HG03520 (cell line): ENCODE measurements around the gene ZNF860.
"Not testable (repeated sequence)": the region's sequence is repeated elsewhere in the genome, so short reads cannot be mapped to it uniquely, and the experiment has no call there.

ENCODE experiments used
- ATAC-seq: cut with Tn5 transposase; IDR thresholded peaks from one replicate; pipeline ENCODE4 v1.9.1; 2021; ENCODE audit warnings: mild to moderate bottlenecking, moderate library complexity; ENCODE audit not compliant: unreplicated experiment

Gene ZNF860

GRCh38 chr3:31995026-31995425, 13.5 kb downstream of the ZNF860 start:
- not testable (repeated sequence) for ATAC-seq

GRCh38 chr3:31996195-31996594, 14.6 kb downstream of the ZNF860 start:
- peak; percentile 61 for ATAC-seq

DNA sequence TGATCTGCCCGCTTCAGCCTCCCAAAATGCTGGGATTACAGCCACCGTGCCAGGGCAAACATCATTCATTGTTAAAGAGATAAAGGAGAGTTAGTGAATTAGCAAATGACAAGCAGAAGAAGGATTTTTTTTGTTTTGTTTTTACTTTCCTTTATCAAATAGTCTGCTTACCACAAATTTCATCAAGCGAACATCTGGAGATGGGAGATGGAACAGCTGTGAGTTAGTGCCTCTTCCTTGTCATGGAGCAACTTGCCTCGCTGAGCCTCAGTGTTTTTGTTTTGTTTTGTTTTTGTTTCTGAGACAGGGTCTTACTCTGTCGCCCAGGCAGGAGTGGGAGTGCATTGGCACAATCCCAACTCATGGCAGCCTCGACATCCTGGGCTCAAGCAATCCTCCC, 15.9 kb downstream of the ZNF860 start:
- no peak for ATAC-seq

- ATAC-seq: peak; percentile 68
These were observed 18.4 kb downstream of the ZNF860 start for GRCh38 chr3:31999907-32000439.

DNA sequence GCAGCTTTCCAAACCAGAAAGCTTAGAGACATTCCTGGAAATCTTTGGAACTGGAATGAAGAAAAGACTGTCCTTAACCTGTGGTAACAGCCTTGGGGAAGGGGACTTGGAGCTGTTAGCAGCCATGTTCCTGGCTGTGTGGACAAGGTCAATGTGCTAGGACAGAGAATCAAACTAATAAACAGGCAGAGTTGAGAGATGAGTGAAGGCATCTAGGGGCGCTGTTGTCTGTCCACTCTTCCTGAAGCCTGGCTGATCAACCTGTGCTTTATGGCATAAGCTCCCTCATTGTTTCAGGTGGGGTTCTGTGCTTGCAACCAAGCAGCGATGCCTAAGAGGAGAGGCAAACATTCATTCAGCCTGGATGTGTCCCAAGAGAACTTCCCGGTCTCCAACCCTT, 19.3 kb downstream of the ZNF860 start:
- no peak for ATAC-seq

DNA sequence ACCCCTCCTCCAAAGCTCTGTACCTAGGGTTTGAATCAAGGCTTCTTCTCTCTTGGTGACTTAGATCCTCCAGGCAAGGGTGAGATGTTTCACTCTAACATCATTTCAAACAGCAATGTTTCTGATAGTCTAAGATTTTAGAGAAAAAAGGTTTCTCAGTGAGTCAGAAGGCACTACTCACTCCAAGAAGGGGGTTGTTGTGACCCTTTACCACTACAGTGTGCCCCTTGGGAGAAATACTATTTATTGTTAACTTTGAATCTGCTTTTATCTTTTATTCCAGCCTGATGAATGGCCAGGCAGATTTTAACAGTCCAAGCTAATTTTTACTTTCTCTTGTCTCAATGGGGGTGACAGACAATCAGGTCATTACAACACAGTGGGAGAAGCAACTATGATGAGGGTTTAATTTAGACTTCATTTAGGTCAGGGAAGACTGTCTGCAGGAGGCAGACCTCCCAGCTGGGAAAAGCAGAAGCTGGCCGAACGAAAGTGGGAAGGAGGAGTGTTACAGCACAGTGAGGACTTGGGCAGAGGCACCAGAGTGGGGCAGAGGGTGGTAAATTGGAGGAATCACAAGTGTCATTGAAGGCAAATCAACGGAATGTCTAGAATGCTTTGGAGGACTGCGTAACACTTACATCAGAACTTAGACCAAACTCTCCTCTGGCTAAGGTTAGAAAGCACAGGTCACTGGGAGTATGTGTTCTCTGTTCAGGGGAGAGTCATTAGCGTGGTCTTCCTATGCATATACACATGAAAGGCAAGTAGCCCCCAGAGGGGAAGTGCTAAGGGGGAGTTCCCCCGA, 21.2 kb downstream of the ZNF860 start:
- ATAC-seq: no peak

- ATAC-seq: no peak
These were observed 21.8 kb downstream of the ZNF860 start for GRCh38 chr3:32003380-32003779.

DNA sequence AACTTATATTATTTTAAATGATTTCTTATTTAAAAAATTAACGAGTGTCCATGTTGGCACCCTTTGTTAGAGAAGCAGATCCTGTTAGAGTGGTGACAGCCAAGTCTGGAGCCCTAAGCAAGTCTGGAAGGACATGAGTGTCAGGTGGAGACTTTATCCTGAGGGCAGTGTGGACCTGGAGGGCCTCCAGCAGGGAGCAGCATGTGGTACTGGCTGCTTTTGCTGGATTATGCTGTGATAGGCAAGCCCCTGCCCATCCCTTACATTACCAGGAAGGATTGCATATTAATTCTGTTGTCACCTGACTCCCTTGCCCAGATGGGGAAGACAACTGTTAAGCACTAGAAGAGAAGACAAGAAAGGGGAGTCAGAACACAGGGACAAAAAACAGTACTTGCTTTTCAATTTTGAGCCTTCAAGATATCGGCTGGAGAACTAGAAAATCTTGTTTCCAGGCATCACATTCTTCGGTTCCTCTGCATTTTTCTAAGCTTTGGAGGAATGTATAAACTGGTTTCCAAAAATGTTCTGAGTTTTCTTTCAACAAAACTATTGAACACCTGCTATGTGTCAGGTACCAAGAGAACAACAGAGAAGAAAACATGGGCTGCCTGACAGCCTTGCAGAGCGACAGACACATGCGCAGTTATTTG, 22.7 kb downstream of the ZNF860 start:
- no peak for ATAC-seq

DNA sequence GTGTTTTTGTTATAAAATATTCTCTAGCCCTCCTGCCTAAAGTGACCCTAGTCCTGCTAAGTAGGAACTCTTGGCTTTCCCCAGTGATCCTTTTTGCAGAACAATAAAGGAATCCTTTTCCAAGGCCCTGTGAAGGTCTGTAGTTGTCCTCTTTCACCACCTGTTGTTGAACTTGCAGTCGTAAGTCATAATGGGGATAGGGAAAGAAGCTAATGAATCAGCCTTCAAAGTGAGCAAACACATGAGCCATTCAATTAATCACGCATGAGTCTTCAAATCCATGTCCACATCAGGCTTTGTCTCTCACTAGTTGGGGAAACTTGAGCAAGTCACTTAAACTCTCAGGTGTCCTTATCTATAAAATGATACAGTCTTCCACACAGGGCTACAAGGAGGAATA, 27.6 kb downstream of the ZNF860 start:
- no peak for ATAC-seq

- no peak for ATAC-seq
These were observed 28.4 kb downstream of the ZNF860 start for GRCh38 chr3:32009957-32010356.

DNA sequence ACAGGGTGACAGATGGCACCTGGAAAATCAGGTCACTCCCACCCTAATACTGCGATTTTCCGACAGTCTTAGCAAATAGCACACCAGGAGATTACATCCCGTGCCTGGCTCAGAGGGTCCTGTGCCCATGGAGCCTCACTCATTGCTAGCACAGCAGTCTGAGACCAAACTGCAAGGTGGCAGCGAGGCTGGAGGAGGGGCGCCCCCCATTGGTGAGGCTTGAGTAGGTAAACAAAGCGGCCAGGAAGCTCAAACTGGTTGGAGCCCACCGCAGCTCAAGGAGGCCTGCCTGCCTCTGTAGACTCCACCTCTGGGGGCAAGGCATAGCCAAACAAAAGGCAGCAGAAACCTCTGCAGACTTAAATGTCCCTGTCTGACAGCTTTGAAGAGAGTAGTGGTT, 29.1 kb downstream of the ZNF860 start:
- not testable (repeated sequence) for ATAC-seq

DNA sequence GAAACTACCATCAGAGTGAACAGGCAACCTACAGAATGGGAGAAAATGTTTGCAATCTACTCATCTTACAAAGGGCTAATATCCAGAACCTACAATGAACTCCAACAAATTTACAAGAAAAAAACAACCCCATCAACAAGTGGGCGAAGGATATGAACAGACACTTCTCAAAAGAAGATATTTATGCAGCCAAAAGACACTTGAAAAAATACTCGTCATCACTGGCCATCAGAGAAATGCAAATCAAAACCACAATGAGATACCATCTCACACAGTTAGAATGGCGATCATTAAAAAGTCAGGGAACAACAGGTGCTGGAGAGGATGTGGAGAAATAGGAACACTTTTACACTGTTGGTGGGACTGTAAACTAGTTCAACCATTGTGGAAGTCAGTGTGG, 34.1 kb downstream of the ZNF860 start:
- ATAC-seq: not testable (repeated sequence)

DNA sequence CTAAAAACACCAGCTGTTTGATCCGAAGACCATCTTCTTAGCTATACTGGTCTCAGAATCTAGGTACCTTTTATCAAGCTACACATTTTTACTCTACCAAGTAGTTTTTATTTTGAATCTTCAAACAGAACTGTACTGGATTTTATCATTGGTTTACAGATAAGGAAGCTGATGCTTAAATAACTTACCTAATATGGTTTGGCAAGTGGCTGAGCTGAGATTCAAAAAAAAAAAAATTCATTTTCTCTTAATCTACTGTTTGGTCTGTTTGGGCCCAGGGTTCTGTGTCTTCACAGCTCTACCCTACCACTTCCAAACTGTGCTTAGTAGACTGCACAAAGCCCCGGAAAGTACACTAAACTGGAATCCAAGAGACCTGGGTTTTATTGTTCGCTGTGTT, 35.7 kb downstream of the ZNF860 start:
- no peak for ATAC-seq

- no peak for ATAC-seq
These were observed 37.4 kb downstream of the ZNF860 start for GRCh38 chr3:32018757-32019564.

- no peak for ATAC-seq
These were observed 39.6 kb downstream of the ZNF860 start for GRCh38 chr3:32021155-32021554.

DNA sequence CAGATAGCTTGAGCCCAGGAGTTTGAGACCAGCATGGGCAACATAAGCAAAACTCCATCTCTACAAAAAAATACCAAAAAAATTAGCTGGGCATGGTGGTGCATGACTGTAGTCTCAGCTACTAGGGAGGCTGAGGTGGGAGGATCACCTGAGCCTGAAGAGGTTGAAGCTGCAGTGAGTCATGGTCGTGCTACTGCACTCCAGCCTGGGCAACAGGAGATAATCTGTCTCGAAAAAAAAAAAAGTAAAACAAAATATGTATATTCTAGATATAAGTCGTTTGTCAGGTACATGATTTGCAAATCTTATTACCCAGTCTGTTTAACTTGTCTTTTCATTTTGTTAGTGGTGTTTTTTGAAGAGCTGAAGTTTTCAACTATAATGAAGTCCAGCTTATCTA, 40.2 kb downstream of the ZNF860 start:
- no peak for ATAC-seq

DNA sequence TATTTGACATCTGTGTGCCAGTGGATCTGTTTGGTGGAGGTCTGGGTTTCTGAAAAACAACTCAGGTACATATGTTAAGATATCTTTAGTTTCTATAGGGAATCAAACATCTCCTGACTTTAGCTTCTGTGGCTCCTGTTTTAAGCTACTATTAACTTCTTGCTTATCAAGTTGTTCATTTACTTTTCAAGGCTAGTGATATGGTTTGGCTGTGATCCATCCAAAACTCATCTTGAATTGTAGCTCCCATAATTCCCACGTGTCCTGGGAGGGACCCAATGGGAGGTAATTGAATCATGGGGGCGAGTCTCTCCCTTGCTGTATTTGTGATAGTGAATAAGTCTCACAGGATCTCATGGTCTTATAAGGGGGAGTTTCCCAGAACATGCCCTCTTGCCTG, 41.4 kb downstream of the ZNF860 start:
- no peak for ATAC-seq

DNA sequence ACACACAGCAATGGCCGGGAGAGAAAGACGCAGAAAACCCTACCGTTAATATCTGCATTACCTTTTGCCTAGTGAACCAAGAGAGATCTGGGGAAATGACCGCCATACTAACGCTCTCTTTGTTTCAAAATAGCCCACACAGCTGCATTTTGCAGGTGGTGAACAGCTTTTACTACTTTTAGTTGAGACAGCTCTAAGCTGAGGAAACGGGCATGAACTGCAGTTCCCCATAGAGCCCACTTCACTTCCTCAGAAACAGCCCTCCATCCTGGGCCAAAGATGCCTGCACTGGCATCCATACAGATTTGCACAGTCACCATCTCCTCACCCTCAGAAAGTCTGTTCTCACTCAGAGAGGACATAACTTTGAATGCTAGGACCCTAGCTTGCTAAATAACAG, 45.0 kb downstream of the ZNF860 start:
- no peak for ATAC-seq

GRCh38 chr3:32037932-32038267, 56.4 kb downstream of the ZNF860 start:
- no peak for ATAC-seq

- no peak for ATAC-seq
These were observed 59.8 kb downstream of the ZNF860 start for GRCh38 chr3:32041316-32041715.
